Measurements from ENCODE around the gene BEND6.

DNA sequence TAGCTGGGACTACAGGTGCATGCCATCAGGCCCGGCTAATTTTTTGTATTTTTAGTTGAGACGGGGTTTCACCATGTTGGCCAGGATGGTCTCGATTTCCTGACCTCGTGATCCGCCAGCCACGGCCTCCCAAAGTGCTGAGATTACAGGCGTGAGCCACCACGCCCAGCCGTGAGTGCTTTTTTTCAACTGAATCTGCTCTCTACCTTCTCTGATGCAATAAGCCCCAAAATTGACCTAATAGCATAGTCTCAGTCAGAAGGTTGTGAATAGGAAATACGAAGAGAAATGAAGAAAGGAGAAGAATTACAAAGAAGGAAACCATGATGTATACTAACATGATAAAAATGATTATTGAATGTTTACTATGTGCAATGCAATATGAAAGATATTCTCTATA lies 33.2 kb downstream of the BEND6 start:
- TF ChIP-seq GATA3 (IDR thresholded peaks at IDR 0.05; ENCODE audit: low read depth, low read length) (no peak), GATA2 (IDR thresholded peaks at IDR 0.05; ENCODE audit: low read depth, low read length) (no peak)
